GM12864 (cell line): ENCODE measurements around the gene FBXW4.

ENCODE experiments used
- DNase-seq: peaks from one replicate; pipeline ENCODE4 v3.0.0-alpha.2; 2011; ENCODE audit warnings: low read depth
- H3K4me3 ChIP-seq: 2 replicates; pipeline ENCODE4 v1.5.1; 2011; ENCODE audit warnings: mild to moderate bottlenecking, low read depth, low read length, control low read depth
- CTCF ChIP-seq: IDR thresholded peaks from 2 replicates; pipeline ENCODE4 v1.5.1; 2011; ENCODE audit warnings: low read depth, mild to moderate bottlenecking, moderate library complexity, low read length, control low read depth, inconsistent platforms; ENCODE audit errors: missing control alignments

FBXW4 gene

GRCh38 chr10:101694674-101695403 lies at the start of gene FBXW4:
Gene FBXW4 (minus strand): TSS chr10:101695170. CDS start chr10:101695105, 65 bp downstream.
- peak within 1 kb of the TSS; percentile 72 for H3K4me3 ChIP-seq
- no peak for TF ChIP-seq CTCF
- DNase-seq, result peak; percentile 42

- DNase-seq, result no peak
- no peak overlapping the region for H3K4me3 ChIP-seq
- TF ChIP-seq CTCF, result no peak
Observed at GRCh38 chr10:101744267-101744666, 49.3 kb upstream of the FBXW4 start.

DNA sequence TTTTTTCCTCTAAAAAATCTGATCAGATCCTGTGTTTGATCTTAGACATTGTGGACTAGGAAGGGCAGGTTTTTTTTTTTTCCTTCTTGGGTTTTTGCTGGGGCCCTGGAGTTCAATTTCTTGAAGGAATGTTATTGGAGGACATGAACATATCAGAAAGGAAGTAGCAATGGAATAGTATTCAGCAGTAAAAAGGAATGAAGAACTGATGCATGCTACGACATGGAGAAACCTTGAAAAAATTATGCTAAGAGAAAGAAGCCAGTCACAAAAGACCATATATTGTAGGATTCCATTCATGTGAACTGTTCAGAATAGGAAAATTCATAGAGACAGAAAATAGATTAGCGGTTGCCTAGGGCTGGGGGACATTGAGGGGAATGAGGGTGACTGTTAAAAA lies 47.0 kb upstream of the FBXW4 start:
- no peak for TF ChIP-seq CTCF
- H3K4me3 ChIP-seq, result no peak overlapping the region
- no peak for DNase-seq

GRCh38 chr10:101736666-101737065 lies 41.7 kb upstream of the FBXW4 start:
- no peak for TF ChIP-seq CTCF
- no peak for DNase-seq

GRCh38 chr10:101732096-101732495 lies 37.1 kb upstream of the FBXW4 start:
- no peak for TF ChIP-seq CTCF
- no peak overlapping the region for H3K4me3 ChIP-seq
- no peak for DNase-seq

More at GRCh38 chr10:101736666-101737065, 41.7 kb upstream of the FBXW4 start:
- H3K4me3 ChIP-seq, result no peak overlapping the region

DNA sequence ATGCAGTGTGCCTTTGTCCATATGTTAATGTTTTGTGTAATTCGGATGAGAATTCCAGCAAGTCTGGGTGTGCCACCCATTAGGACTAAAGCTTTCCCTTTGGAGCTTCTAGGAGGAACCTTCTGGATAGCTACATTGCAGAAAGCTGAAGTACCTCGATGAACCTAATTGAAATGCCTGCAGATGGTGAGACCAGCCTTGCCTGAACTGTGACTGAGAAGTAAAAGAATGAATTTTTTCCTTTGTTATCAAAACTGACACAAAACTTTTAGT lies 31.1 kb upstream of the FBXW4 start:
- H3K4me3 ChIP-seq, result no peak overlapping the region
- no peak for TF ChIP-seq CTCF
- DNase-seq, result no peak

DNA sequence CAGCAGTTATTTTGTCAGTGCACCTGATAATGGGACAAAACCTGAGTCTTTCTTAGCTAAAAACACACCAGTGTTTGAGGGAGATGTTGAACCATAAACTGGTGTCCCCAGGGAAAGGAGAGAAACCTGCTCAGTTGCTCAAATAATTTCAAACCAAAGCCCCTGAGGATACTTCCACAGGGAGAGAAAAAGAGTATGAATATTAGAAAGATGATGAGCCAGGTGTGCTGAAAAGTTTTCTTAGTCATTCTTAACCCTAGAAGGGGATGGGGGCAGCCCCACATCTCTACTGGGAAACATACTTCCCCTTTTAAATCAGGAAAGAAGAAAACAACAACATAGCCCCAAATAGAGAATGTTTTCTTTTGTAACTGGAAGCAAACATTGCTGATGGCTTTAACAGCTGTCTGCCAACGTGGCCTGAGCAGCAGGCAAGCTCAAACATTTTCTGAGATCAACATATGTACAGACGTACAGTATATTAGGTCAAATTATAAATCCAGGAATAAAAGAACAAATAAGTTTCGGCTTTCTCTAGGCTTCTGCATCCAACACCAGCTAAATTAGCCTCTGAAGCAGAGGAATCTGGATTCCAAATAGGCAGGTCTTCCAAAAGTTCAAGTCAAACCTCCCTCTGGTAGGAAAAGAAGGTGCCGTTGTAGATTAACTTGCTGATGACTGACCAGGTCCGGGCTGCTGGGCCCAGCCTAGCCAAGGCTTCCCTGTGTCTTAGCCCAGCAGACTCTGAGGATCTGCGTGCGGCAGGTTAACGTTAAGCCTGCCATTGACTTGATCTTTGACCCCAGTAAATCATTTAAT lies 30.5 kb upstream of the FBXW4 start:
- no peak overlapping the region for H3K4me3 ChIP-seq
- TF ChIP-seq CTCF, result no peak
- no peak for DNase-seq
